BJ (cell line): Measurements from ENCODE around the gene C5AR2. TPM values are rescaled to one million over a fixed set of nuclear protein-coding genes. Genes with fewer than 3 reads are reported as not detected.

ENCODE experiments used
- CTCF ChIA-PET: fragments of 350-600 bp; formaldehyde crosslinking; extraction: SDS; loops from one replicate; lab custom pipeline; 2021; ENCODE audit warnings: antibody characterized with exemption, inconsistent platforms; lab: Yijun Ruan, JAX
- POLR2A ChIA-PET: fragments of 300-600 bp; sonication (Branson Sonifier 250); formaldehyde crosslinking; extraction: SDS; loops from one replicate; lab custom pipeline; 2021; ENCODE audit warnings: antibody characterized with exemption; lab: Charles Lee
- DNase-seq: peaks from one replicate; pipeline ENCODE4 v3.0.0-alpha.2; 2011; ENCODE audit warnings: low read depth
- H3K27me3 ChIP-seq: 2 replicates; pipeline ENCODE4 v1.6.0; 2011; ENCODE audit warnings: low read length; ENCODE audit not compliant: control insufficient read depth, insufficient read depth
- H3K36me3 ChIP-seq: 2 replicates; pipeline ENCODE4 v1.5.1; 2011; ENCODE audit warnings: low read length; ENCODE audit not compliant: control insufficient read depth, insufficient read depth
- H3K4me3 ChIP-seq: 2 replicates; pipeline ENCODE4 v1.5.1; 2011; ENCODE audit warnings: low read depth, mild to moderate bottlenecking, control low read depth, low read length
- polyA plus RNA-seq: library from polyadenylated mRNA; depleted of rRNA; stranded (reverse); fragments of >200 nt; gene quantifications from 2 replicates; pipeline ENCODE4 v1.2.3, GENCODE V29; 2011
- TF ChIP-seq, protein P1 (sequence below): IDR thresholded peaks from 2 replicates; pipeline ENCODE4 v1.5.1; 2011; ENCODE audit warnings: low read depth, mild to moderate bottlenecking, control low read depth, inconsistent platforms, low read length, moderate library complexity; ENCODE audit not compliant: insufficient read depth

Gene C5AR2
- polyA plus RNA-seq, 1 experiment: not detected

- CTCF ChIA-PET: interaction anchor here (1.7 to 2.4 kb wide), 2 partner anchors 89 to 126 kb away, joined by 7 to 8 read pairs; no protein-coding TSS in a partner anchor
- no peak for DNase-seq
- TF ChIP-seq, protein P1, sequence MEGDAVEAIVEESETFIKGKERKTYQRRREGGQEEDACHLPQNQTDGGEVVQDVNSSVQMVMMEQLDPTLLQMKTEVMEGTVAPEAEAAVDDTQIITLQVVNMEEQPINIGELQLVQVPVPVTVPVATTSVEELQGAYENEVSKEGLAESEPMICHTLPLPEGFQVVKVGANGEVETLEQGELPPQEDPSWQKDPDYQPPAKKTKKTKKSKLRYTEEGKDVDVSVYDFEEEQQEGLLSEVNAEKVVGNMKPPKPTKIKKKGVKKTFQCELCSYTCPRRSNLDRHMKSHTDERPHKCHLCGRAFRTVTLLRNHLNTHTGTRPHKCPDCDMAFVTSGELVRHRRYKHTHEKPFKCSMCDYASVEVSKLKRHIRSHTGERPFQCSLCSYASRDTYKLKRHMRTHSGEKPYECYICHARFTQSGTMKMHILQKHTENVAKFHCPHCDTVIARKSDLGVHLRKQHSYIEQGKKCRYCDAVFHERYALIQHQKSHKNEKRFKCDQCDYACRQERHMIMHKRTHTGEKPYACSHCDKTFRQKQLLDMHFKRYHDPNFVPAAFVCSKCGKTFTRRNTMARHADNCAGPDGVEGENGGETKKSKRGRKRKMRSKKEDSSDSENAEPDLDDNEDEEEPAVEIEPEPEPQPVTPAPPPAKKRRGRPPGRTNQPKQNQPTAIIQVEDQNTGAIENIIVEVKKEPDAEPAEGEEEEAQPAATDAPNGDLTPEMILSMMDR: no peak
These were observed 29.7 kb upstream of the C5AR2 start for GRCh38 chr19:47302249-47302648.

DNA sequence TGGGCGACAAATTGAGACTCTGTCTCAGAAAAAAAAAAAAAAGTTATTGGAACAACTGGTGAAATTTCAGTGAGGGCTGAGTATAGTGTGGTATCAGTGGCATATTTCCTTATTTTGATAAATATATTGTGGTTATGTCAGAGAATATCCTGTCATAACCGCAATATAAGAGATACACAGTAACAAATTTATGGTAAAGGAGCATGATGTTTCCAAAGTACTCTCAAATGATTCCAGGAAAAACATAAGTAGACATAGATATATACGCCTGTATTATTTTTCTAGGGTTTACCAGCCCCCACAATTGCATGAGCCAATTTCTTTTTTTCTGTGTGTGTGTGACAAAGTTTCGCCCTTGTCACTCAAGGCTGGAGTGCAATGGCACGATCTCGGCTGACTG is 28.0 kb upstream of the C5AR2 start:
- TF ChIP-seq, protein P1: no peak
- Histone ChIP-seq H3K4me3 (no peak overlapping the region), H3K36me3 (no peaks in the 10 kb centered on the region), H3K27me3 (no peaks in the 10 kb centered on the region)
- ChIA-PET CTCF (no interaction called here), POLR2A (no interaction called here)
- no peak for DNase-seq

More at GRCh38 chr19:47302249-47302648, 29.7 kb upstream of the C5AR2 start:
- Histone ChIP-seq H3K4me3 (no peak overlapping the region), H3K36me3 (no peaks in the 10 kb centered on the region), H3K27me3 (no peaks in the 10 kb centered on the region)
- POLR2A ChIA-PET: no interaction called here

GRCh38 chr19:47305309-47305751 is 26.6 kb upstream of the C5AR2 start:
- ChIA-PET POLR2A (no interaction called here), CTCF (interaction anchor here (0.8 to 1.9 kb wide), 11 partner anchors 9 to 86 kb away, joined by 3 to 7 read pairs (median 5); partner anchors contain the start of gene DHX34)
- H3K27me3 ChIP-seq: no peaks in the 10 kb centered on the region
- no peak overlapping the region for H3K4me3 ChIP-seq
- peak; percentile 83 for DNase-seq
- TF ChIP-seq, protein P1: peak; percentile 99
- H3K36me3 ChIP-seq: no peaks in the 10 kb centered on the region

DNA sequence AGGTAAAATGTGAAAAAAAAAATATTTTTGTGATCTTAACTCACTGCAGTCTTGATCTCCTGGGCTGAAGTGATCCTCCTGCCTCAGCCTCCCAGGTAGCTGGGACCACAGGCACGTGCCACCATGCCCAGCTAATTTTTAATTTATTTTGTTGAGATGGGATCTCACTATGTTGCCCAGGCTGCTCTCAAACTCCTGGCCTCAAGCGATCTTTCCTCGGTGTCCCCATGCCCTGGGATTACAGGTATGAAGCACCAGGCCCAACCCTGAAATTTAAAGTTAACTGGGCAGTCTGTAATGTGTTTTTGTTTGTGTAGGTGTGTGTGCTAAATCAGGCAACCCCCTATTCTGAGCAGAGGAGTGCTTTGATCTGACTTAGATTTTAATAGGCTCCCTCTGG is 25.7 kb upstream of the C5AR2 start:
- TF ChIP-seq, protein P1: no peak
- ChIA-PET CTCF (interaction anchor here (1.0 to 1.9 kb wide), 8 partner anchors 9 to 85 kb away, joined by 3 to 6 read pairs (median 4); no protein-coding TSS in a partner anchor), POLR2A (no interaction called here)
- Histone ChIP-seq H3K27me3 (no peaks in the 10 kb centered on the region), H3K4me3 (no peak overlapping the region), H3K36me3 (no peaks in the 10 kb centered on the region)
- DNase-seq: no peak

DNA sequence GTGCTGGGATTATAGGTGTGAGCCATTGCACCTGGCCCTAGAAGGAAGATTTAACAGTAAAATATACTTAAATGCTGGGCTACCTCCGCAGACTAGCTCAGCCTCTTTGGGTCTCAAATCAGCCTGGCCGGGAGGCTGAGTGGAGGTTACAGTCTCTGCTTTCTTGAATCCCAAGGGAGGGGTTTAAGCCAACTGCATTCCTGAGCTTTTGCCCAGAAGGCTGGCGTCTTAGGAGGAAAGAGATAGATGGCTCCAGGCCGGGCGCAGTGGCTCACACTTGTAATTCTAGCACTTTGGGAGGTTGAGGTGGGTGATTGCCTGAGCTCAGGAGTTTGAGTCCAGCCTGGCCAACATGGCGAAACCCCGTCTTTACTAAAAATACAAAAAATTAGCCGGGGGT is 22.9 kb upstream of the C5AR2 start:
- TF ChIP-seq, protein P1: no peak
- Histone ChIP-seq H3K27me3 (no peaks in the 10 kb centered on the region; the same call in 1 of the 2 replicates), H3K4me3 (no peak overlapping the region), H3K36me3 (no peaks in the 10 kb centered on the region)
- POLR2A ChIA-PET: no interaction called here
- CTCF ChIA-PET: interaction anchor here (0.9 to 1.2 kb wide), 2 partner anchors 9 to 14 kb away, joined by 3 read pairs; no protein-coding TSS in a partner anchor
- no peak for DNase-seq
